Stimulated activated naive CD4-positive, alpha-beta T cell treated with Interleukin-2 at 50 U/mL for 16 hours (primary cell): ENCODE results near the gene RRM2.

Source experiments
- DNase-seq: peaks from one replicate; lab custom pipeline; 2025; lab: John Stamatoyannopoulos, UW

The RRM2 gene

GRCh38 chr2:10172033-10172871 lies 49.7 kb downstream of the RRM2 start:
- no peak for DNase-seq

- no peak for DNase-seq
Measured at GRCh38 chr2:10173258-10174005, 50.9 kb downstream of the RRM2 start.

- DNase-seq = no peak
Measured at GRCh38 chr2:10174173-10174572, 51.6 kb downstream of the RRM2 start.

GRCh38 chr2:10175441-10175840 lies 52.9 kb downstream of the RRM2 start:
- no peak for DNase-seq

- no peak for DNase-seq
Measured at GRCh38 chr2:10178751-10179150, 56.2 kb downstream of the RRM2 start.

- no peak for DNase-seq
Measured at GRCh38 chr2:10179422-10179821, 56.9 kb downstream of the RRM2 start.

- no peak for DNase-seq
Measured at GRCh38 chr2:10180229-10180628, 57.7 kb downstream of the RRM2 start.
